ENCODE data around the gene NAA16. TPM values are rescaled to one million over a fixed set of nuclear protein-coding genes. Genes with fewer than 3 reads are reported as not detected.

Gene NAA16
- total RNA-seq, 2 donors from 2014 or later: 47.8 to 50.6 TPM

DNA sequence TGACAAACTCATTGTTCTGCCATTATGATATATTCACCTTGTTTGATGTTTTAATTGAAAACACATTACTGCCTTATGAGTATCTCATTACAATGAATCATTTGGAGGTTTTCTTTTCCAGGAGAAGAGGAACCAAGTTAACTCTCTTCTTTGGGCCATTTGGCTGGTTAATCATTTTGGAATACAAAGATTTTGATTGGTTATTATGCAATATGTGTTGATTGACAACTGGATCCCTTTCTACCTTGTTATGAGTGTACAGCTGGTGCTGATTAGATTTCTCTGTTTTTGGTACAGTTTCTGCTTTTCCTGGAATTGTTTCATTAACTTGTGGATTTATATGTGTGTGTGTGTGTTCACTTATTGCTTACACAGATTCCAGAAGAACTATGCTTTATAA is 97.1 kb downstream of the NAA16 start:
- Histone ChIP-seq H3K9me3 (no peaks in the 10 kb centered on the region), H3K36me3 (replicated peaks in 1 of 2; ENCODE audit: insufficient read depth in 1 of 2, low read depth in 2 of 2) (no peaks in the 10 kb centered on the region), H3K27ac (no peak overlapping the region), H3K27me3 (no peaks in the 10 kb centered on the region), H3K4me1 (no peaks in the 10 kb centered on the region), H3K4me3 (no peak overlapping the region)
- DNase-seq (no peak), ATAC-seq (no peak)
- intact Hi-C loops (cut with DNase I): no loop called here
- TF ChIP-seq, protein P1, sequence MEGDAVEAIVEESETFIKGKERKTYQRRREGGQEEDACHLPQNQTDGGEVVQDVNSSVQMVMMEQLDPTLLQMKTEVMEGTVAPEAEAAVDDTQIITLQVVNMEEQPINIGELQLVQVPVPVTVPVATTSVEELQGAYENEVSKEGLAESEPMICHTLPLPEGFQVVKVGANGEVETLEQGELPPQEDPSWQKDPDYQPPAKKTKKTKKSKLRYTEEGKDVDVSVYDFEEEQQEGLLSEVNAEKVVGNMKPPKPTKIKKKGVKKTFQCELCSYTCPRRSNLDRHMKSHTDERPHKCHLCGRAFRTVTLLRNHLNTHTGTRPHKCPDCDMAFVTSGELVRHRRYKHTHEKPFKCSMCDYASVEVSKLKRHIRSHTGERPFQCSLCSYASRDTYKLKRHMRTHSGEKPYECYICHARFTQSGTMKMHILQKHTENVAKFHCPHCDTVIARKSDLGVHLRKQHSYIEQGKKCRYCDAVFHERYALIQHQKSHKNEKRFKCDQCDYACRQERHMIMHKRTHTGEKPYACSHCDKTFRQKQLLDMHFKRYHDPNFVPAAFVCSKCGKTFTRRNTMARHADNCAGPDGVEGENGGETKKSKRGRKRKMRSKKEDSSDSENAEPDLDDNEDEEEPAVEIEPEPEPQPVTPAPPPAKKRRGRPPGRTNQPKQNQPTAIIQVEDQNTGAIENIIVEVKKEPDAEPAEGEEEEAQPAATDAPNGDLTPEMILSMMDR (IDR thresholded peaks at IDR 0.05): no peak
- TF ChIP-seq POLR2A (IDR thresholded peaks at IDR 0.05): no peak

DNA sequence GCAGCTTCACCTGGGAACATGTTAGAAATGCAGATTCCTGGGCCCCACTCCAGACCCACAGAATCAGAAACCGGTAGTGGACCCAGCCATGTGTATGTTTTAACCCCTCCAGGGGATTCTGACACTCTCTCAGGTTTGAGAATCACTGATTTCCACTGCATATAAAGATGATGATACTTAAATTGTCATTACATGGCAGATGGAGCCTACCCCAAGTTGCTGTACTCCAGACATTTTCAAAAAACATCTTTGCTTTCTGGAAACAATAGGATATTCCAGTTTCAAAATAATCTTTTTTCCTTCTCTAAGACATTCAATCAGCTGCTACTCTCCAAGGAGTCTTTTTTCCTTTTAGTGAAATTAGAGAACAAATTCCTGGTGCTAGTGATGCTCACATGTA is 97.7 kb downstream of the NAA16 start:
- DNase-seq (no peak), ATAC-seq (no peak)
- H3K36me3 ChIP-seq (replicated peaks in 1 of 2; ENCODE audit: insufficient read depth in 1 of 2, low read depth in 2 of 2): no peaks in the 10 kb centered on the region
- TF ChIP-seq POLR2A (IDR thresholded peaks at IDR 0.05): no peak
- TF ChIP-seq, protein P1 (IDR thresholded peaks at IDR 0.05): no peak
- 42 to 63% methylated on average over 1 of the region's 1 CpG for WGBS, 2 donors
- no peak overlapping the region for H3K27ac ChIP-seq
- H3K27me3 ChIP-seq: no peaks in the 10 kb centered on the region
- H3K4me3 ChIP-seq: no peak overlapping the region
- H3K4me1 ChIP-seq: no peaks in the 10 kb centered on the region
- no peaks in the 10 kb centered on the region for H3K9me3 ChIP-seq
- intact Hi-C loops (cut with DNase I): no loop called here

DNA sequence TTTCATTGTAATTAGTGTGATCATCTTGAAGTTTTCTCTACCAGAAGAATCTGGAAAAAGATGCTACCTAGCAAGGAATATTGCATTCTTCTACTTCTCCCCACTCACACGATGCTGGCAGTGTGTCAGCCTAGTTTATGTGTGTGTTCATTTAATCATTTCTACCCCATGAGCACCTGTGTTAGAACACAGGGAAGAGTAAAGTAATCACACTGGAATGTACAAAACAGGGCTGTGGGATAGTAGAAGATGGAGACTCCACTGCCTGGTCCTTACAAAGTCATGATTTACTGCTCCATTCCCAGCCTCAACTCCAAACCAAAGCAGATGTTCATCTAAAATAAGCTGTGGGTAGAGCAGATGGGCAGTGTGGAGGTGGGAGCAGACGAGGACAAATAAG is 98.5 kb downstream of the NAA16 start:
- TF ChIP-seq, protein P1 (IDR thresholded peaks at IDR 0.05): no peak
- TF ChIP-seq POLR2A (IDR thresholded peaks at IDR 0.05): no peak
- ATAC-seq (no peak), DNase-seq (no peak)
- H3K4me1 ChIP-seq: no peaks in the 10 kb centered on the region
- H3K27me3 ChIP-seq: no peaks in the 10 kb centered on the region
- no peaks in the 10 kb centered on the region for H3K9me3 ChIP-seq
- H3K27ac ChIP-seq: no peak overlapping the region
- intact Hi-C loops (cut with DNase I): no loop called here
- no peak overlapping the region for H3K4me3 ChIP-seq
- 44 to 67% methylated on average over 2 of the region's 2 CpGs for WGBS, 2 donors
- H3K36me3 ChIP-seq (replicated peaks in 1 of 2; ENCODE audit: insufficient read depth in 1 of 2, low read depth in 2 of 2): no peaks in the 10 kb centered on the region

DNA sequence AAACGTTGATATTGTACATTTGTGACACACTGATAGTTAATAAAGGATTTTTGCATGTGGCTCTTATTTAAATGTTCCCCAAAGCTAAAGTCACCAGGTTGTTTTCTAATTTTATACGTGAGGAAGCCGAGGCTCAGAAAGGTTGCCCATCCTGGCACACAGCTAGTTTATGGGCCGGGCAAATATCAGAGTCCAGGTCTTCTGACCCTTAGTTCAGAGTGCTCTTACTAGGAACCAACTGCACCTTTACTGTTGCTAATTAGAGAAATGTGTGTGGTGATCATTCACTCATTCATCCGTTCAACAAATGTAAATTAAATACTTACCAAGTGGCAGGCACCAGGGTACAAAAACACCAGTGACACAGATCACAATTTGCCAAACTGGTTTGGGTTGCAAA is 100.0 kb downstream of the NAA16 start:
- H3K4me3 ChIP-seq: no peak overlapping the region
- DNase-seq (no peak), ATAC-seq (no peak)
- 77% methylated on average over 5 of the region's 5 CpGs for whole genome bisulfite sequencing, 2 donors
- no peak overlapping the region for H3K27ac ChIP-seq
- TF ChIP-seq POLR2A (IDR thresholded peaks at IDR 0.05): no peak
- TF ChIP-seq, protein P1 (IDR thresholded peaks at IDR 0.05): no peak
- H3K27me3 ChIP-seq: no peaks in the 10 kb centered on the region
- H3K36me3 ChIP-seq (replicated peaks in 1 of 2; ENCODE audit: insufficient read depth in 1 of 2, low read depth in 2 of 2): no peaks in the 10 kb centered on the region
- intact Hi-C loops (cut with DNase I): no loop called here
- H3K4me1 ChIP-seq: no peaks in the 10 kb centered on the region
- no peaks in the 10 kb centered on the region for H3K9me3 ChIP-seq

DNA sequence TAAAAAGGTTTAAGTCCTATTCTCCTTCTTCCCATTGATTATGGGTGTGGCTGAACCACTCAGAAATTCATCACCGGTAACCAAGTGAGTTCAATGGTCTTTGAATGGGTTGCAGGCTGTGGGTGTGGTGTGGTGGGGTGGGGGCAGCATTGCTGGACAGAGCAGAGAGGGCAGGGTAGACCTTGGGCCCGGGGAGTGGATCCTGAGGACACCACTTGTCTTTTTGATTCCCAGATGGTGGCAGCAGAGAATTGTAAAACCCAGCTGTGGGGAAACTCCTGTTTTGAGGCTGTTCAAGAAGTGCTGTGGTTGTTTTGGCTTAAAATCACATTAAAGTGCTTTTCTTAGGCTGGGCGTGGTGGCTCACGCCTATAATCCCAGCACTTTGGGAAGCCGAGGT is 100.5 kb downstream of the NAA16 start:
- H3K27me3 ChIP-seq: no peaks in the 10 kb centered on the region
- no peaks in the 10 kb centered on the region for H3K36me3 ChIP-seq (replicated peaks in 1 of 2; ENCODE audit: insufficient read depth in 1 of 2, low read depth in 2 of 2)
- ATAC-seq (no peak), DNase-seq (peak in 1 of 4 donors; percentile 13)
- H3K27ac ChIP-seq: no peak overlapping the region
- no peak for TF ChIP-seq POLR2A (IDR thresholded peaks at IDR 0.05)
- TF ChIP-seq, protein P1 (IDR thresholded peaks at IDR 0.05): peak in 1 of 7 experiments; percentile 15
- H3K4me1 ChIP-seq: no peaks in the 10 kb centered on the region
- intact Hi-C loops (cut with DNase I): no loop called here
- 54 to 56% methylated on average over 5 of the region's 5 CpGs for WGBS, 2 donors
- H3K4me3 ChIP-seq: no peak overlapping the region
- no peaks in the 10 kb centered on the region for H3K9me3 ChIP-seq

Data from body of pancreas (tissue), 4 donors.